SK-N-SH (cell line): ENCODE data around the gene TMEM271. TPM values are rescaled to one million over a fixed set of nuclear protein-coding genes. Genes with fewer than 3 reads are reported as not detected.

Experiments
- CTCF ChIA-PET: fragments of 300-600, 350-600 bp; formaldehyde crosslinking; extraction: SDS; loops from one replicate; lab custom pipeline; 2021; lab: Yijun Ruan, JAX
- POLR2A ChIA-PET: fragments of 350-600 bp; sonication (Branson Sonifier 250); formaldehyde crosslinking; extraction: SDS; loops from one replicate; lab custom pipeline; 2020; ENCODE audit warnings: antibody characterized with exemption, inconsistent platforms; lab: Yijun Ruan, JAX
- DNase-seq: peaks from one replicate; pipeline ENCODE4 v3.0.0; 2012
- H2AFZ ChIP-seq: fragments of 200-600 bp; sonication (generic); 2 replicates; pipeline ENCODE4 v1.8.1; 2016; ENCODE audit warnings: antibody characterized with exemption, mild to moderate bottlenecking, low read depth
- H3F3A ChIP-seq: fragments of 200-600 bp; sonication (generic); replicated peaks from 2 replicates; pipeline ENCODE3; 2016; ENCODE audit warnings: antibody characterized with exemption, mild to moderate bottlenecking; ENCODE audit not compliant: insufficient read depth
- H3K27ac ChIP-seq, 2 experiments: fragments of 200-500 bp in 1 of 2; fragments of 200-600 bp in 1 of 2; sonication (Bioruptor generic) in 1 of 2; sonication (generic), shearing (Covaris generic) in 1 of 2; 2 replicates each; pipeline versions ENCODE4 v1.5.1 to v1.6.1; 2014 to 2016; ENCODE audit warnings: low read depth in 2 of 2, inconsistent platforms in 1 of 2, low read length in 1 of 2, mild to moderate bottlenecking in 1 of 2, mixed read lengths in 1 of 2
- H3K27me3 ChIP-seq: fragments of 200-600 bp; sonication (generic), shearing (Covaris generic); 2 replicates; pipeline ENCODE4 v1.6.1; 2016; ENCODE audit warnings: mixed run types; ENCODE audit not compliant: insufficient read depth
- H3K36me3 ChIP-seq, 2 experiments: fragments of 200-500 bp in 1 of 2; fragments of 200-600 bp in 1 of 2; sonication (Bioruptor generic) in 1 of 2; sonication (generic) in 1 of 2; replicated peaks in 1 of 2; 2 replicates each; pipeline versions ENCODE3 to v1.5.1; 2014 to 2016; ENCODE audit warnings: low read length in 1 of 2, mild to moderate bottlenecking in 1 of 2; ENCODE audit not compliant: insufficient read depth in 2 of 2, control insufficient read depth in 1 of 2
- H3K4me1 ChIP-seq, 2 experiments: fragments of 200-500 bp in 1 of 2; fragments of 200-600 bp in 1 of 2; sonication (Bioruptor generic) in 1 of 2; sonication (generic), shearing (Covaris generic) in 1 of 2; 2 replicates each; pipeline versions ENCODE4 v1.5.1 to v1.6.1; 2014 to 2016; ENCODE audit warnings: low read depth in 1 of 2, low read length in 1 of 2, mixed run types in 1 of 2; ENCODE audit not compliant: insufficient read depth in 2 of 2, control insufficient read depth in 1 of 2
- H3K4me2 ChIP-seq: fragments of 200-600 bp; sonication (generic), shearing (Covaris generic); 2 replicates; pipeline ENCODE4 v1.6.1; 2017; ENCODE audit warnings: mixed run types
- H3K4me3 ChIP-seq, 2 experiments: fragments of 200-500 bp in 1 of 2; fragments of 200-600 bp in 1 of 2; sonication (Bioruptor generic) in 1 of 2; sonication (generic), shearing (Covaris generic) in 1 of 2; 2 replicates each; pipeline versions ENCODE4 v1.5.1 to v1.8.1; 2014 to 2016; ENCODE audit warnings: low read depth in 2 of 2, inconsistent platforms in 1 of 2, low read length in 1 of 2, mild to moderate bottlenecking in 1 of 2, mixed read lengths in 1 of 2, moderate library complexity in 1 of 2
- H3K79me2 ChIP-seq: fragments of 200-600 bp; sonication (generic); 2 replicates; pipeline ENCODE4 v1.8.1; 2017; ENCODE audit warnings: mild to moderate bottlenecking; ENCODE audit not compliant: insufficient read depth
- H3K9ac ChIP-seq: fragments of 200-600 bp; sonication (generic); 2 replicates; pipeline ENCODE4 v1.6.1; 2017; ENCODE audit warnings: mixed run types
- H3K9me2 ChIP-seq: fragments of 200-600 bp; sonication (generic); 2 replicates; pipeline ENCODE4 v1.6.1; 2017; ENCODE audit warnings: mixed run types
- H3K9me3 ChIP-seq: fragments of 200-600 bp; sonication (generic); 2 replicates; pipeline ENCODE4 v1.6.1; 2017; ENCODE audit warnings: mixed run types, mild to moderate bottlenecking, moderate library complexity
- H4K20me1 ChIP-seq: fragments of 200-600 bp; sonication (generic); 2 replicates; pipeline ENCODE4 v1.6.1; 2017; ENCODE audit warnings: mild to moderate bottlenecking, mixed run types; ENCODE audit not compliant: insufficient read depth
- CHD2 ChIP-seq: fragments of 150-350 bp; IDR thresholded peaks from 2 replicates; pipeline ENCODE4 v1.6.1; 2018; ENCODE audit warnings: low read length; ENCODE audit not compliant: partially characterized antibody
- ELF1 ChIP-seq: IDR thresholded peaks from 2 replicates; pipeline ENCODE4 v1.4.0; 2012
- EP300 ChIP-seq, 2 experiments: IDR thresholded peaks; 2 replicates each; pipeline versions ENCODE4 v1.4.0 to v1.6.1; 2012; ENCODE audit warnings: borderline replicate concordance in 1 of 2, low read depth in 1 of 2, low read length in 1 of 2
- EZH2phosphoT487 ChIP-seq: fragments of 200-600 bp; sonication (generic); IDR thresholded peaks from 2 replicates; pipeline ENCODE4 v1.6.1; 2017; ENCODE audit warnings: low read depth, mixed run types, mild to moderate bottlenecking, antibody characterized with exemption, moderate library complexity, borderline replicate concordance
- FOSL2 ChIP-seq: IDR thresholded peaks from 2 replicates; pipeline ENCODE4 v1.4.0; 2012; ENCODE audit warnings: low read depth, mild to moderate bottlenecking, moderate library complexity, borderline replicate concordance
- FOXJ3 ChIP-seq: sonication (generic); formaldehyde crosslinking; IDR thresholded peaks from 2 replicates; pipeline ENCODE4 v1.5.1; 2020; ENCODE audit warnings: mild to moderate bottlenecking, missing genetic modification reagents
- GABPA ChIP-seq: IDR thresholded peaks from 2 replicates; pipeline ENCODE4 v1.4.0; 2012; ENCODE audit warnings: low read depth, mild to moderate bottlenecking
- JUND ChIP-seq: IDR thresholded peaks from 2 replicates; pipeline ENCODE4 v1.4.0; 2012
- MEF2A ChIP-seq: IDR thresholded peaks from 2 replicates; pipeline ENCODE4 v1.4.0; 2012; ENCODE audit warnings: low read depth, borderline replicate concordance
- MXI1 ChIP-seq: IDR thresholded peaks from 2 replicates; pipeline ENCODE4 v1.6.1; 2012; ENCODE audit warnings: mild to moderate bottlenecking, low read depth, low read length, improper control_type of control experiment
- NFIC ChIP-seq: IDR thresholded peaks from 2 replicates; pipeline ENCODE4 v1.4.0; 2012; ENCODE audit warnings: borderline replicate concordance
- NRF1 ChIP-seq: IDR thresholded peaks from 2 replicates; pipeline ENCODE4 v1.6.1; 2012; ENCODE audit warnings: low read depth, mild to moderate bottlenecking, low read length
- RAD21 ChIP-seq: IDR thresholded peaks from 2 replicates; pipeline ENCODE4 v1.6.1; 2012; ENCODE audit warnings: mild to moderate bottlenecking, low read length
- RCOR1 ChIP-seq: fragments of 150-350 bp; IDR thresholded peaks from 2 replicates; pipeline ENCODE4 v1.6.1; 2017; ENCODE audit warnings: antibody characterized with exemption, low read length
- RXRA ChIP-seq: IDR thresholded peaks from 2 replicates; pipeline ENCODE4 v1.4.0; 2012; ENCODE audit warnings: low read depth, mild to moderate bottlenecking, borderline replicate concordance
- SMC3 ChIP-seq: IDR thresholded peaks from 2 replicates; pipeline ENCODE4 v1.6.1; 2012; ENCODE audit warnings: low read depth, low read length, improper control_type of control experiment
- TAF1 ChIP-seq: IDR thresholded peaks from 2 replicates; pipeline ENCODE4 v1.6.1; 2012; ENCODE audit warnings: low read depth, mild to moderate bottlenecking, low read length, moderate library complexity, borderline replicate concordance
- TEAD4 ChIP-seq: IDR thresholded peaks from 2 replicates; pipeline ENCODE4 v1.4.0; 2012; ENCODE audit warnings: mild to moderate bottlenecking, borderline replicate concordance; ENCODE audit not compliant: insufficient read depth
- WGBS: methylation state at CpG from one replicate; pipeline ENCODE4 v1.1.6; 2017; ENCODE audit warnings: low lambda C conversion rate; 5-methylcytosine and 5-hydroxymethylcytosine counted together
- polyA plus RNA-seq, 3 experiments: library from polyadenylated mRNA; depleted of rRNA; stranded (reverse); fragments of >200 nt; gene quantifications; 2 replicates each; pipeline ENCODE4 v1.2.3, GENCODE V29; 2012
- TF ChIP-seq, protein P1 (sequence below): IDR thresholded peaks from 2 replicates; pipeline ENCODE4 v1.4.0; 2012; ENCODE audit warnings: low read depth, borderline replicate concordance
- TF ChIP-seq, protein P2 (sequence below): IDR thresholded peaks from 2 replicates; pipeline ENCODE4 v1.4.0; 2012; ENCODE audit warnings: low read depth
- TF ChIP-seq, protein P3 (sequence below): IDR thresholded peaks from 2 replicates; pipeline ENCODE4 v1.6.1; 2012; ENCODE audit warnings: mild to moderate bottlenecking, low read depth, low read length, moderate library complexity
- TF ChIP-seq, protein P4 (sequence below): IDR thresholded peaks from 2 replicates; pipeline ENCODE4; 2012
- TF ChIP-seq, protein P5 (sequence below): fragments of 200-600 bp; sonication (generic); IDR thresholded peaks from 2 replicates; pipeline ENCODE4 v1.6.1; 2017; ENCODE audit warnings: antibody characterized with exemption, mild to moderate bottlenecking, moderate library complexity

The TMEM271 gene
- polyA plus RNA-seq, 1 of the 3 experiments (the other 2 are of a cell fraction), result not detected

DNA sequence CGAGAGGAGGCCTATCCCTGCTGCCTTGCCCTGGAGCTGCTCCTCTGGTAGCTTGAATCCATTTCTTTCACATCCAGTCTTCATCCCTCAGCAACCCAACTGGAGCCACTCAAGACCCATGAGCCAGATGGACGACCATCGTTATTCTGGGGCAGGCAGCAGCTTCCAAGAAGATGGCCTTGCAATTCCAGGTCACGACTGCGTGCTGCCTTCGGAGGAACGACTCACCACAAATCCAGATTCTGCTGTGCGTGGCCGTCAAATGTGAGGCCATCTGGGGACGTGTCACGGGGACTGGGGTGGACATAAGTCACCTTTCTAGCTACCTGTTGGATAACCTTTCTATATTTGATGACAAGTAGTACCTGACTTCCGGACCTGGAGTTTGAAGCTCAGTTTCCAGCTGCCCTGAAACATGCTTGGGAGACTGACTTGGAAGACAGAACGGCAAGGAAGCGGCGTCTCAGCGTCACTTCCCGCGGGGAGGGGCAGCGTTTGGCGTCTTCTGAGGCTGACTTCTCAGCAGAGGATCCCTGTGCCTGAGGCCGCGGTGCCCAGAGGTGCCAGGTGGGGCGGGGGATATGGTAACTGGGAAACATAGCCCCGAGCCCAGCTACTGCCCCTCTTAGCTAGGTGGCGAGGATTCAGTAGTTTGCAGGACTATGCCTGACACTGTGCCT is 11.7 kb upstream of the TMEM271 start (continued):
- TF ChIP-seq, protein P1, sequence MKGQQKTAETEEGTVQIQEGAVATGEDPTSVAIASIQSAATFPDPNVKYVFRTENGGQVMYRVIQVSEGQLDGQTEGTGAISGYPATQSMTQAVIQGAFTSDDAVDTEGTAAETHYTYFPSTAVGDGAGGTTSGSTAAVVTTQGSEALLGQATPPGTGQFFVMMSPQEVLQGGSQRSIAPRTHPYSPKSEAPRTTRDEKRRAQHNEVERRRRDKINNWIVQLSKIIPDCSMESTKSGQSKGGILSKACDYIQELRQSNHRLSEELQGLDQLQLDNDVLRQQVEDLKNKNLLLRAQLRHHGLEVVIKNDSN, result no peak
- TF ChIP-seq FOSL2 (no peak), RCOR1 (no peak), SMC3 (no peak), TEAD4 (no peak), CHD2 (no peak), TAF1 (no peak), FOXJ3 (CRISPR knock-in tag) (no peak), NFIC (no peak), EZH2phosphoT487 (no peak)
- TF ChIP-seq, protein P2, sequence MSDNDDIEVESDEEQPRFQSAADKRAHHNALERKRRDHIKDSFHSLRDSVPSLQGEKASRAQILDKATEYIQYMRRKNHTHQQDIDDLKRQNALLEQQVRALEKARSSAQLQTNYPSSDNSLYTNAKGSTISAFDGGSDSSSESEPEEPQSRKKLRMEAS, result no peak
- TF ChIP-seq, protein P3, sequence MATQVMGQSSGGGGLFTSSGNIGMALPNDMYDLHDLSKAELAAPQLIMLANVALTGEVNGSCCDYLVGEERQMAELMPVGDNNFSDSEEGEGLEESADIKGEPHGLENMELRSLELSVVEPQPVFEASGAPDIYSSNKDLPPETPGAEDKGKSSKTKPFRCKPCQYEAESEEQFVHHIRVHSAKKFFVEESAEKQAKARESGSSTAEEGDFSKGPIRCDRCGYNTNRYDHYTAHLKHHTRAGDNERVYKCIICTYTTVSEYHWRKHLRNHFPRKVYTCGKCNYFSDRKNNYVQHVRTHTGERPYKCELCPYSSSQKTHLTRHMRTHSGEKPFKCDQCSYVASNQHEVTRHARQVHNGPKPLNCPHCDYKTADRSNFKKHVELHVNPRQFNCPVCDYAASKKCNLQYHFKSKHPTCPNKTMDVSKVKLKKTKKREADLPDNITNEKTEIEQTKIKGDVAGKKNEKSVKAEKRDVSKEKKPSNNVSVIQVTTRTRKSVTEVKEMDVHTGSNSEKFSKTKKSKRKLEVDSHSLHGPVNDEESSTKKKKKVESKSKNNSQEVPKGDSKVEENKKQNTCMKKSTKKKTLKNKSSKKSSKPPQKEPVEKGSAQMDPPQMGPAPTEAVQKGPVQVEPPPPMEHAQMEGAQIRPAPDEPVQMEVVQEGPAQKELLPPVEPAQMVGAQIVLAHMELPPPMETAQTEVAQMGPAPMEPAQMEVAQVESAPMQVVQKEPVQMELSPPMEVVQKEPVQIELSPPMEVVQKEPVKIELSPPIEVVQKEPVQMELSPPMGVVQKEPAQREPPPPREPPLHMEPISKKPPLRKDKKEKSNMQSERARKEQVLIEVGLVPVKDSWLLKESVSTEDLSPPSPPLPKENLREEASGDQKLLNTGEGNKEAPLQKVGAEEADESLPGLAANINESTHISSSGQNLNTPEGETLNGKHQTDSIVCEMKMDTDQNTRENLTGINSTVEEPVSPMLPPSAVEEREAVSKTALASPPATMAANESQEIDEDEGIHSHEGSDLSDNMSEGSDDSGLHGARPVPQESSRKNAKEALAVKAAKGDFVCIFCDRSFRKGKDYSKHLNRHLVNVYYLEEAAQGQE, result no peak
- TF ChIP-seq, all 33 proteins: peak for 0

DNA sequence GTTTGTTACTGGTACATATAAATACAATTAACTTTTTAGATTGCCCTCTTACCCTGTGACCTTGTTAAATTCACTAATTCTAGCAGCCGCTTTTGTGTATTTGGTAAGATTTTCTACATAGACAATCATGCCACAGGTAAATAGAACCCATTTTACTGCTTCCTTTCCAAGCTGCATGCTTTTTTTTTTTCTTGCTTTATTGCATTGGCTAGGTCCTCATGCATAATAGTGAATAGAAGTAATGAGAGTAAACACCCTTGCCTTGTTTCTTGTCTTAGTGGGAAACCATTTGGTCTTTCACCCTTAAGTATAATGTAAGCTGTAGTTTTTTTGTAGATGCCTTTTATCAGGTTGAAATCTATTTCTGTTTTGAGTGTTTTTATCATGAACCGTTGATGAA is 7.7 kb upstream of the TMEM271 start:
- Histone ChIP-seq H3K79me2 (no peaks in the 10 kb centered on the region), H3K9me3 (no peaks in the 10 kb centered on the region), H3K36me3 (no peaks in the 10 kb centered on the region), H3F3A (no peaks in the 10 kb centered on the region), H3K9ac (no peak overlapping the region), H3K9me2 (no peaks in the 10 kb centered on the region), H4K20me1 (no peaks in the 10 kb centered on the region), H3K4me3 (no peak overlapping the region), H3K27me3 (peaks cover 8% of the 10 kb centered on the region; the same call in 1 of the 2 replicates), H3K4me2 (no peak overlapping the region), H2AFZ (no peak overlapping the region), H3K27ac (no peak overlapping the region), H3K4me1 (no peaks in the 10 kb centered on the region)
- DNase-seq, result no peak
- ChIA-PET POLR2A (no interaction called here), CTCF (no interaction called here)
- WGBS, result 11% methylated on average over 2 of the region's 2 CpGs
- TF ChIP-seq FOSL2 (no peak), TEAD4 (no peak), EP300 (IDR thresholded peaks at IDR 0.05; ENCODE audit: borderline replicate concordance in 1 of 2, low read depth in 1 of 2, low read length in 1 of 2) (no peak), EZH2phosphoT487 (no peak), SMC3 (no peak), CHD2 (no peak), RCOR1 (no peak), GABPA (no peak), ELF1 (no peak), MEF2A (no peak), RXRA (no peak), NRF1 (no peak), RAD21 (no peak), TAF1 (no peak), JUND (no peak), MXI1 (no peak)
- TF ChIP-seq, protein P4, sequence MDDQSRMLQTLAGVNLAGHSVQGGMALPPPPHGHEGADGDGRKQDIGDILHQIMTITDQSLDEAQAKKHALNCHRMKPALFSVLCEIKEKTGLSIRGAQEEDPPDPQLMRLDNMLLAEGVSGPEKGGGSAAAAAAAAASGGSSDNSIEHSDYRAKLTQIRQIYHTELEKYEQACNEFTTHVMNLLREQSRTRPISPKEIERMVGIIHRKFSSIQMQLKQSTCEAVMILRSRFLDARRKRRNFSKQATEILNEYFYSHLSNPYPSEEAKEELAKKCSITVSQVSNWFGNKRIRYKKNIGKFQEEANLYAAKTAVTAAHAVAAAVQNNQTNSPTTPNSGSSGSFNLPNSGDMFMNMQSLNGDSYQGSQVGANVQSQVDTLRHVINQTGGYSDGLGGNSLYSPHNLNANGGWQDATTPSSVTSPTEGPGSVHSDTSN, result no peak
- TF ChIP-seq, protein P5, sequence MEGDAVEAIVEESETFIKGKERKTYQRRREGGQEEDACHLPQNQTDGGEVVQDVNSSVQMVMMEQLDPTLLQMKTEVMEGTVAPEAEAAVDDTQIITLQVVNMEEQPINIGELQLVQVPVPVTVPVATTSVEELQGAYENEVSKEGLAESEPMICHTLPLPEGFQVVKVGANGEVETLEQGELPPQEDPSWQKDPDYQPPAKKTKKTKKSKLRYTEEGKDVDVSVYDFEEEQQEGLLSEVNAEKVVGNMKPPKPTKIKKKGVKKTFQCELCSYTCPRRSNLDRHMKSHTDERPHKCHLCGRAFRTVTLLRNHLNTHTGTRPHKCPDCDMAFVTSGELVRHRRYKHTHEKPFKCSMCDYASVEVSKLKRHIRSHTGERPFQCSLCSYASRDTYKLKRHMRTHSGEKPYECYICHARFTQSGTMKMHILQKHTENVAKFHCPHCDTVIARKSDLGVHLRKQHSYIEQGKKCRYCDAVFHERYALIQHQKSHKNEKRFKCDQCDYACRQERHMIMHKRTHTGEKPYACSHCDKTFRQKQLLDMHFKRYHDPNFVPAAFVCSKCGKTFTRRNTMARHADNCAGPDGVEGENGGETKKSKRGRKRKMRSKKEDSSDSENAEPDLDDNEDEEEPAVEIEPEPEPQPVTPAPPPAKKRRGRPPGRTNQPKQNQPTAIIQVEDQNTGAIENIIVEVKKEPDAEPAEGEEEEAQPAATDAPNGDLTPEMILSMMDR, result no peak
- TF ChIP-seq, protein P2, result no peak
